NCI-H1930 (cell line): ENCODE results near the gene CTH.
"Not testable (repeated sequence)": the region's sequence is repeated elsewhere in the genome, so short reads cannot be mapped to it uniquely, and the experiment has no call there.

Experiments
- DNase-seq, 2 experiments: peaks; one replicate each; lab custom pipeline; 2025; lab: John Stamatoyannopoulos, UW

The CTH gene

GRCh38 chr1:70455291-70455690, 44.2 kb downstream of the CTH start:
- DNase-seq, result no peak

DNA sequence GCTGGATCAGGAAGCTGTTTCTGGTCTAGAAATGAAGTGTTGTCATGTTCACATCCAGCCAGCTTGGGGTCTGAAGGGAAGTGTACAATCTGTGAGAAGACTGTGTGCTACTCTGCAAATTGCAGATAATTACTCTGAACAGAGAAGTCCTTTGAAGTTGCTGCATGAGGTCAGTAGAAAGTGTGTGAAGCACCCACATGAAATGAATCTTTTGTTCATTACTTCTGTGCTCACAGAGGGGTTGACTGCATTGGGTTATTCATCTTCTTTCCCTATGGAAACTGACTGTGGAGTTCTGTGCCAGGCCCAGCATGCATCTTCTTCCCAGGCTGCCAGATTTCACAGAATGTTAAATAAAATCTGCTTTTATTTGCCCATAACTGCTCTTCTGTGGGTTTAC, 47.1 kb downstream of the CTH start:
- DNase-seq, result no peak

DNA sequence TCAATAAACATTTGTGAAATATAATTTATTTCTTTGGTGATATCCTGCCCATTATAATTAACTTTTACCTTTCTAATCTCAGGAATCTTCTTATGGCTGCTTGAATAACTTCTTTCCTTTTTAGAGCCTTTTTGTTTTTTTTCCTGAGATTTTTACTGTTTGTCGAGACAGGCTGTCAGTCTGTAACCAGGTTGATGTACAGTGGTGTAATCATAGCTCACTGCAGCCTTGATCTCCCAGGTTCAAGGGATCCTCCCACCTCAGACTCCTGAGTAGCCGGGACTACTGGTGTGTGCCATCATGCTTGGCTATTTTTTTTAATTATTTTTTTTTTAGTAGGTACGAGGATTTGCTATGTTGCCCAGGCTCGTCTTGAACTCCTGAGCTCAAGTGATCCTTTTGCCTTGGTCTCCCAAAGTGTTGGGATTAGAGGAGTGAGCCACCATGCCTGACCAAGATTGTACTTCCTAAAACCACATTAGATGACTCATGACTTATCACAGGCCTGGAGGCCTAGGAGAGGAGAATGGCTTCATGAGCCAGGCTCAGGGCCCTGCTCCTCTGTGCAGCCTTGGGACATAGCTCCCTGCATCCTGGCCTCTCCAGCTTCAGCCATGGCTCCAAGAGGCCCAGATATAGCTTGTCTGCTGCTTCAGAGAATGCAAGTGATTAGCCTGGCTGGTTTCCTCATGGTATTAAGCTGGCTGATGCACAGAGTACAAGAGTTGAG, 48.6 kb downstream of the CTH start:
- DNase-seq, result no peak

- not testable (repeated sequence) for DNase-seq
Observed at GRCh38 chr1:70460740-70461713, 50.0 kb downstream of the CTH start.

- DNase-seq, result no peak
Observed at GRCh38 chr1:70462611-70463010, 51.5 kb downstream of the CTH start.

- DNase-seq, result no peak
Observed at GRCh38 chr1:70465911-70466310, 54.8 kb downstream of the CTH start.

- DNase-seq, result no peak
Observed at GRCh38 chr1:70467531-70467930, 56.5 kb downstream of the CTH start.

DNA sequence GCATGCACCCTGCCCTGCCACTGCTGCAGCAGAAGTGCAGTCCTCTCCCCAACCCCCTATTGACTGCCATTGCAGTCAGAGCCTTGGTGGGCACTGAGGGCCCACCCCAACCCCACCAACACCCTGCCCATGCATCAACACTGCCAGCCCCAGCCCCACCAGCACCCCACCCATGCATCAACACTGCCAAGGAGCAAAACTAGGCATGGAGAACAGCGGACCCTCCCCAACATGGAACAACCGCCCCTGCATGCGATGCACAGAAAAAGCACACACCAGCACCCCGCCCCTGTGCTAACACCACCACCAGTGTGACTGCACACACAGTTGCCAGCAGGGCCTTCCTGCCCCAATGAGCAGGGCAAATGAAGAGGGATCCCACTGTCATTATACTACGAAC, 57.1 kb downstream of the CTH start:
- no peak for DNase-seq

DNA sequence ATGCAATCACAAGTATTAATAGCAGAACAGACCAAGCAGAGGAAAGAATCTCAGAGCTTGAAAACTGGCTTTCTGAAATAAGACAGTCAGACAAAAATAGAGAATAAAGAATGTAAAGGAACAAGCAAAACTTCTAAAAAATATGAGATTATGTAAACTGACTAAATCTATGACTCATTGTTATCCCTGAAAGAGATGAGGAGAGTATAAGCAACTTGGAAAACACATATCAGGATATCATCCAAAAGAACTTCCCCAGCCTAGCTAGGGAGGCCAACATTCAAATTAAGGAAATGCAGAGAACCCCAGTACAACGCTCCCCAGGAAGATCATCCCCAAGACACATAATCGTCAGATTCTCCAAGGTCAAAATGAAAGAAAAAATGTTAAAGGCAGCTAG, 58.1 kb downstream of the CTH start:
- not testable (repeated sequence) for DNase-seq

GRCh38 chr1:70475023-70475422, 64.0 kb downstream of the CTH start:
- no peak for DNase-seq

- no peak for DNase-seq
Observed at GRCh38 chr1:70477090-70477489, 66.0 kb downstream of the CTH start.

DNA sequence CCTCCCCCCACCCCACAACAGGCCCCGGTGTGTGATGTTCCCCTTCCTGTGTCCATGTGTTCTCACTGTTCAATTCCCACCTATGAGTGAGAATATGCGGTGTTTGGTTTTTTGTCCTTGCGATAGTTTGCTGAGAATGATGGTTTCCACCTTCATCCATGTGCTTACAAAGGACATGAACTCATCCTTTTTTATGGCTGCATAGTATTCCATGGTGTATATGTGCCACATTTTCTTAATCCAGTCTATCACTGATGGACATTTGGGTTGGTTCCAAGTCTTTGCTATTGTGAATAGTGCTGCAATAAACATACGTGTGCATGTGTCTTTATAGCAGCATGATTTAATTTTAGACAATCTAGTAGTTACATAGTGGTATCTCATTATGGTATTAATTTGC, 66.8 kb downstream of the CTH start:
- DNase-seq, result not testable (repeated sequence)

GRCh38 chr1:70483342-70483741, 72.3 kb downstream of the CTH start:
- no peak for DNase-seq

- DNase-seq, result no peak
Observed at GRCh38 chr1:70485624-70486023, 74.6 kb downstream of the CTH start.

DNA sequence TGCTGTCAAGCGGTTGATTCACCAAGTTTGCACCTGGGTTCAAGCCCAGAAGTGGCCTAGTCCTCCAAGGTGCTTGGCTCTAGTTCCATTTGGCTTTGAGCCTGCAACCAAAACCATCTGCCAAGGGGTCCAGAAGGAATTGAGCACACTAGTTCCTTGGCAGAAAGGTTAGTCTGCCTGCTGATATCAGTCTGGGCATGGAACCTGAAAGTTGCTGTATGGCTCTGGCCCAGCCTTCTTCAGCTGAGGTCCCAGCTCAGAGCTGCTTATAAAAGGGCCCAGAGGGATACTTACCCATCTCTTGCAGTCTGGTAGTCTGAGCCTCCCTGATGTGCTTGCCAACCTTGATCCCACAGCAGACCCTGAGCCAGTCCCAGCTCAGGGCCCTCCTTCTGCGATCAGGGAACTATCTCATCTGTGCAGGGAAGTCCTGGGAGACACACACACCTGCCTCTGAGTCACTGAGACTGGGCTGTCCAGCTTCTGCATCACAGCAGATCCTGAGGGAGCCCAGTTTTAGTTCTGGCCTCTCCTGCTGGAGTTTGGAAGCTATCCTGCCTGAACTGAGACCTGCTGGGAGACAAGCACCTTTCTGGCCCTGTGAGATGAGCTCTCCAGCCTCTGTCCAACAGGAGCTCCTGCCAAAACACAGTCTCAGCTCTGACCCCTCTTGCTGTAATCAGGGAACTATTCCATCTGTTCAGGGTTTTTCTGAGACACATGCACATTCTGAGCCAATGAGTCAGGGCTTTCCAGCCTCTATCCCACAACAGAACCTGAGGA, 75.8 kb downstream of the CTH start:
- DNase-seq, result no peak

- no peak for DNase-seq
Observed at GRCh38 chr1:70487459-70487815, 76.4 kb downstream of the CTH start.

DNA sequence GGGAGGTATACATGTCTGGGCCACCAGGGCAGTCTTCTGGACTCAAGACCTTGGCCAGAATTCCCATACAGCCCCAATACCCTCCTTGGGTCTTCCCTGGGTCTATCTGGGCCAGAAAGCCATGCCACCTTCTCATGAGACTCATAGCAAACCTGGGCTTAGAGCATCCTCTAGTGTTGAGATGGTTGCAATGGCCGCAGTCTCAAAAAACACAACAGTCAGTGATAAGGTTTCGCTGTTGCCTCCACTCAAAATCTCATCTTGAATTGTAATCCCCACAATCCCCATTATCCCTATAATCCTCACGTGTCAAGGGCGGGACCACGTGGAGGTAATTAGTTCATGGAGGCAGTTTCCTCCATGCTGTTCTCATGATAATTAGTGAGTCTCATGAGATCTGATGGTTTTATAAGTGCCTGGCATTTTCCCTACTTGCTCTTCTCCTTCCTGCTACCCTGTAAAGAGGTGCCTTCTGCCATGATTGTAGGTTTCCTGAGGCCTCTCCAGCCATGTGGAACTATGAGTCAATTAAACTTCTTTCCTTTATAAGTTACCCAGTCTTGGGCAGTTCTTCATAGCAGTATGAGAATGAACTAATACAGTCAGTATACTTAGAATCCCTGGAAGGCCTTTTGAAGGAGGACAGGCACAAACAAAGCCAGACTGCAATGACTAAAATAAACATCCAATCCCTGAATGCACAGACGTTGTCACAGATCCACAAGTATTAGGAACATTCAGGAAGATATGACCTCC, 77.0 kb downstream of the CTH start:
- no peak for DNase-seq
